A549 (cell line): ENCODE data around the gene NSMCE1. TPM values are rescaled to one million over a fixed set of nuclear protein-coding genes. Genes with fewer than 3 reads are reported as not detected.

Experiments used
- ATAC-seq, 2 experiments: fragments of 200-7000 bp in 1 of 2; fragments of >200 bp in 1 of 2; cut with Nextera tagmentation in 1 of 2; cut with Tn5 transposase in 1 of 2; 3 replicates each; pipeline versions ENCODE4 v1.8.0 to v1.9.1; 2018 to 2020; ENCODE audit warnings: mild to moderate bottlenecking in 1 of 2, moderate library complexity in 1 of 2
- CTCF ChIA-PET: fragments of 300-600 bp; sonication (Branson Sonifier 250); formaldehyde crosslinking; extraction: SDS; loops from one replicate; lab custom pipeline; 2021; ENCODE audit warnings: antibody characterized with exemption, inconsistent platforms; lab: Yijun Ruan, JAX
- POLR2A ChIA-PET: fragments of 350-600 bp; formaldehyde crosslinking; extraction: SDS; loops from one replicate; lab custom pipeline; 2021; ENCODE audit warnings: antibody characterized with exemption, inconsistent platforms; lab: Yijun Ruan, JAX
- DNase-seq, 2 experiments: peaks; one replicate each; pipeline versions ENCODE4 v3.0.0 to v3.0.0-alpha.2; 2011 to 2016; ENCODE audit warnings: low read depth in 1 of 2, low spot score in 1 of 2
- FAIRE-seq: peaks from 2 replicates; lab custom pipeline; 2011; peaks lifted over from hg19 to GRCh38; lab: Jason Lieb, UNC
- H3K27ac ChIP-seq, 2 experiments: fragments of >200 bp; sonication (Bioruptor Twin); formaldehyde crosslinking; 3 replicates each; pipeline ENCODE4 v1.5.1; 2016 to 2017
- H3K4me1 ChIP-seq: fragments of >200 bp; sonication (Bioruptor Twin); formaldehyde crosslinking; 3 replicates; pipeline ENCODE4 v1.6.1; 2016
- H3K4me2 ChIP-seq: fragments of >200 bp; sonication (Bioruptor Twin); formaldehyde crosslinking; 3 replicates; pipeline ENCODE4 v1.6.1; 2016
- H3K4me3 ChIP-seq: fragments of >200 bp; sonication (Bioruptor Twin); formaldehyde crosslinking; 3 replicates; pipeline ENCODE4 v1.5.1; 2016
- H3K9me3 ChIP-seq: fragments of >200 bp; sonication (Bioruptor Twin); formaldehyde crosslinking; 3 replicates; pipeline ENCODE4 v1.6.1; 2016
- BHLHE40 ChIP-seq: IDR thresholded peaks from 2 replicates; pipeline ENCODE4 v1.6.1; 2012; ENCODE audit warnings: low read depth, low read length, inconsistent platforms
- CBX2 ChIP-seq: fragments of 200-600 bp; sonication (generic); IDR thresholded peaks from 2 replicates; pipeline ENCODE4 v1.6.1; 2016; ENCODE audit warnings: low read depth, mild to moderate bottlenecking, borderline replicate concordance
- EHF ChIP-seq: fragments of 250-450 bp; sonication (Bioruptor Pico); IDR thresholded peaks from 2 replicates; pipeline ENCODE4 v1.5.0; 2020; ENCODE audit warnings: mild to moderate bottlenecking
- EP300 ChIP-seq, 2 experiments: fragments of >200 bp; sonication (Bioruptor Twin); formaldehyde crosslinking; IDR thresholded peaks; 2 replicates in 1 of 2; 3 replicates in 1 of 2; pipeline ENCODE4 v1.6.1; 2016 to 2017
- ESRRA ChIP-seq: fragments of 150-350 bp; IDR thresholded peaks from 2 replicates; pipeline ENCODE4 v1.6.1; 2014; ENCODE audit warnings: mild to moderate bottlenecking, low read length, borderline replicate concordance
- FOSB ChIP-seq: fragments of 250-450 bp; sonication (Bioruptor Pico); IDR thresholded peaks from 2 replicates; pipeline ENCODE4 v1.5.0; 2020; ENCODE audit warnings: mild to moderate bottlenecking, moderate library complexity
- FOSL2 ChIP-seq, 2 experiments: fragments of 450-650 bp in 1 of 2; fragments of >200 bp in 1 of 2; sonication (Bioruptor Twin) in 1 of 2; formaldehyde crosslinking; IDR thresholded peaks; 2 replicates each; pipeline versions ENCODE4 v1.5.0 to v1.6.1; 2016 to 2020; ENCODE audit warnings: mild to moderate bottlenecking in 1 of 2, moderate library complexity in 1 of 2
- HEYL ChIP-seq: fragments of 250-450 bp; sonication (Bioruptor Pico); IDR thresholded peaks from 2 replicates; pipeline ENCODE4 v1.8.0; 2021; ENCODE audit warnings: mild to moderate bottlenecking, moderate library complexity
- HOXB5 ChIP-seq: fragments of 250-450 bp; sonication (Bioruptor Pico); IDR thresholded peaks from 2 replicates; pipeline ENCODE4 v1.5.0; 2020; ENCODE audit warnings: mild to moderate bottlenecking, moderate library complexity
- JUNB ChIP-seq: fragments of >200 bp; sonication (Bioruptor Twin); formaldehyde crosslinking; IDR thresholded peaks from 2 replicates; pipeline ENCODE4 v1.6.1; 2016
- NR3C1 ChIP-seq: fragments of >200 bp; sonication (Bioruptor Twin); formaldehyde crosslinking; IDR thresholded peaks from 3 replicates; pipeline ENCODE4 v1.6.1; 2017
- PHF8 ChIP-seq: fragments of 200-600 bp; sonication (generic); IDR thresholded peaks from 2 replicates; pipeline ENCODE4 v1.6.1; 2016; ENCODE audit warnings: low read depth, mild to moderate bottlenecking, antibody characterized with exemption, moderate library complexity, borderline replicate concordance
- RAD21 ChIP-seq, 2 experiments: fragments of >200 bp in 1 of 2; sonication (Bioruptor Twin) in 1 of 2; formaldehyde crosslinking in 1 of 2; IDR thresholded peaks in 1 of 2; conservative IDR thresholded peaks in 1 of 2; 2 replicates in 1 of 2; 3 replicates in 1 of 2; pipeline ENCODE4 v1.6.1; 2012 to 2018; ENCODE audit warnings: inconsistent platforms in 1 of 2
- SREBF2 ChIP-seq: fragments of 450-650 bp; IDR thresholded peaks from 2 replicates; pipeline ENCODE4 v1.6.1; 2014; ENCODE audit warnings: mild to moderate bottlenecking, moderate library complexity
- TFCP2L1 ChIP-seq: fragments of 250-450 bp; sonication (Bioruptor Pico); IDR thresholded peaks from 2 replicates; pipeline ENCODE4 v1.5.0; 2021; ENCODE audit warnings: mild to moderate bottlenecking
- TP53 ChIP-seq: fragments of 250-450 bp; sonication (Bioruptor Pico); IDR thresholded peaks from 2 replicates; pipeline ENCODE4 v1.5.0; 2021; ENCODE audit warnings: mild to moderate bottlenecking, moderate library complexity
- ZC3H11A ChIP-seq: fragments of 450-650 bp; IDR thresholded peaks from 2 replicates; pipeline ENCODE4 v1.6.1; 2014; ENCODE audit warnings: antibody characterized with exemption, mild to moderate bottlenecking
- ZFP36 ChIP-seq: fragments of 450-650 bp; IDR thresholded peaks from 2 replicates; pipeline ENCODE4 v1.6.1; 2014; ENCODE audit warnings: borderline replicate concordance; ENCODE audit not compliant: partially characterized antibody
- WGBS: methylation state at CpG from one replicate; pipeline ENCODE4 v1.1.6; 2017; ENCODE audit errors: missing lambda C conversion rate; 5-methylcytosine and 5-hydroxymethylcytosine counted together
- polyA plus RNA-seq, 4 experiments: library from polyadenylated mRNA; depleted of rRNA in 3 of 4; stranded (reverse); fragments of >200 nt; fragmentation: RNase III in 1 of 4; extraction: RNeasy Plus Mini Kit Qiagen cat#74134 plus additional on column Dnase treatment in 1 of 4; gene quantifications; 2 replicates in 3 of 4; 3 replicates in 1 of 4; pipeline ENCODE4 v1.2.3, GENCODE V29; 2011 to 2017
- TF ChIP-seq, protein P1 (sequence below): IDR thresholded peaks from 2 replicates; pipeline ENCODE4 v1.6.1; 2012
- TF ChIP-seq, protein P2 (sequence below): fragments of 250-450 bp; sonication (Bioruptor Pico); IDR thresholded peaks from 2 replicates; pipeline ENCODE4 v1.5.0; 2020; ENCODE audit warnings: low read depth, mild to moderate bottlenecking, moderate library complexity
- TF ChIP-seq, protein P3 (sequence below): IDR thresholded peaks from 2 replicates; pipeline ENCODE4 v1.6.1; 2012; ENCODE audit warnings: low read depth, borderline replicate concordance
- TF ChIP-seq, protein P4 (sequence below): fragments of 150-350 bp; IDR thresholded peaks from 2 replicates; pipeline ENCODE4 v1.6.1; 2014; ENCODE audit warnings: low read depth, mild to moderate bottlenecking, low read length
- TF ChIP-seq, protein P5 (sequence below): fragments of 450-650 bp; IDR thresholded peaks from 2 replicates; pipeline ENCODE4 v1.6.1; 2014; ENCODE audit warnings: antibody characterized with exemption
- TF ChIP-seq, protein P6 (sequence below): IDR thresholded peaks from 2 replicates; pipeline ENCODE4 v1.6.1; 2012

Gene NSMCE1
- polyA plus RNA-seq, 2 of the 4 experiments (the other 2 are of a cell fraction): 32.0 to 59.9 TPM

DNA sequence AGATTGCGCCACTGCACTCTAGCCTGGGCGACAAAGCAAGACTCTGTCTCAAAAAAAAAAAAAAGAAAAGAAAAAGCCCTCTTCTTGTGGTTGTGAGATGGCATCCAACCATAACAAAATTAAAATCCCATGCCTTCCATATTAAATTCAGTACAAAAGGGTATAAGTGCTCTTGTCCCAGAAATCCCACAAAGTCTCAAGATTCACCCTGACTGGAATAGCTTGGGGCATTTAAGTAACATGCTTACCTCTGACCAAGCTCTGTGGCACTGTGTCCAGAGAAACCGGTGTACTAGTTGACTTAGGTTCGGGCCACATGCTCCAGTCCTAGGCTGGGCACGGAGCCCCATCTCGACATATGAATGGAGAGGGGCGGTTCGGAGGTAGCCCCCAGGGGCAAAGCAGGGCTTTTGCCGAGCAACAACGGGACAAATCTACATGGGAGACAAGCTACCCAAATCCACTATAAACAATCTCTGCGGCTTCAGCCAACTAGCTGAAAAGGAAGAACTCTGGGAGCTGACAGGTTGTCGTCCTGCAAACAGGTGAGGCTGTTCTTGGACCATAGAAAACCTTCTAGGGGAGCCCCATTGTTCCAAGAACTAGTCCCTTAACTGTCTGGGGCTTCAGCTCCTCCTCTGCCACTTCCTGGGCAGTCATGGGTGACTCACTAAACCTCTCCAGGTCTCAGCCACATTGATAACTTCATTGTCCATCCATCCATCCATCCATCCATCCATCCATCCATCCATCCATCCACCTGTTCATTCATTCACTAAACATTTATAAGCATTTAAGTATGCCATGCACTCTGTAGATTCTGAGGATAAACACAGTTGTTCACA lies 34.9 kb upstream of the NSMCE1 start:
- WGBS: 77% methylated on average over 12 of the region's 12 CpGs
- Histone ChIP-seq H3K9me3 (peaks cover 3% of the 10 kb centered on the region; the same call in 1 of the 3 replicates), H3K4me2 (no peak overlapping the region), H3K27ac (no peak overlapping the region), H3K4me3 (no peak overlapping the region), H3K4me1 (no peaks in the 10 kb centered on the region)
- ChIA-PET CTCF (interaction anchor here (1.4 to 3.1 kb wide), 2 partner anchors 64 to 69 kb away, joined by 6 to 16 read pairs; no protein-coding TSS in a partner anchor), POLR2A (interaction anchor here (0.7 kb wide), 1 partner anchor 45 kb away, joined by 3 read pairs; no protein-coding TSS in a partner anchor)
- DNase-seq (no peak), ATAC-seq (no peak), FAIRE-seq (no peak)
- TF ChIP-seq HEYL (CRISPR knock-in tag) (no peak), SREBF2 (no peak), JUNB (no peak), FOSL2 (IDR thresholded peaks at IDR 0.05) (no peak), FOSL2 (CRISPR knock-in tag; IDR thresholded peaks at IDR 0.05) (no peak), RAD21 (conservative IDR thresholded peaks at IDR 0.05 in 1 of 2, IDR thresholded peaks at IDR 0.05 in 1 of 2) (no peak), EP300 (IDR thresholded peaks at IDR 0.05) (no peak)
- TF ChIP-seq, protein P1, sequence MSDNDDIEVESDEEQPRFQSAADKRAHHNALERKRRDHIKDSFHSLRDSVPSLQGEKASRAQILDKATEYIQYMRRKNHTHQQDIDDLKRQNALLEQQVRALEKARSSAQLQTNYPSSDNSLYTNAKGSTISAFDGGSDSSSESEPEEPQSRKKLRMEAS: no peak
- TF ChIP-seq, protein P2, sequence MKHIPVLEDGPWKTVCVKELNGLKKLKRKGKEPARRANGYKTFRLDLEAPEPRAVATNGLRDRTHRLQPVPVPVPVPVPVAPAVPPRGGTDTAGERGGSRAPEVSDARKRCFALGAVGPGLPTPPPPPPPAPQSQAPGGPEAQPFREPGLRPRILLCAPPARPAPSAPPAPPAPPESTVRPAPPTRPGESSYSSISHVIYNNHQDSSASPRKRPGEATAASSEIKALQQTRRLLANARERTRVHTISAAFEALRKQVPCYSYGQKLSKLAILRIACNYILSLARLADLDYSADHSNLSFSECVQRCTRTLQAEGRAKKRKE (CRISPR knock-in tag): no peak
- TF ChIP-seq, protein P3, sequence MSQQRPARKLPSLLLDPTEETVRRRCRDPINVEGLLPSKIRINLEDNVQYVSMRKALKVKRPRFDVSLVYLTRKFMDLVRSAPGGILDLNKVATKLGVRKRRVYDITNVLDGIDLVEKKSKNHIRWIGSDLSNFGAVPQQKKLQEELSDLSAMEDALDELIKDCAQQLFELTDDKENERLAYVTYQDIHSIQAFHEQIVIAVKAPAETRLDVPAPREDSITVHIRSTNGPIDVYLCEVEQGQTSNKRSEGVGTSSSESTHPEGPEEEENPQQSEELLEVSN: no peak

DNA sequence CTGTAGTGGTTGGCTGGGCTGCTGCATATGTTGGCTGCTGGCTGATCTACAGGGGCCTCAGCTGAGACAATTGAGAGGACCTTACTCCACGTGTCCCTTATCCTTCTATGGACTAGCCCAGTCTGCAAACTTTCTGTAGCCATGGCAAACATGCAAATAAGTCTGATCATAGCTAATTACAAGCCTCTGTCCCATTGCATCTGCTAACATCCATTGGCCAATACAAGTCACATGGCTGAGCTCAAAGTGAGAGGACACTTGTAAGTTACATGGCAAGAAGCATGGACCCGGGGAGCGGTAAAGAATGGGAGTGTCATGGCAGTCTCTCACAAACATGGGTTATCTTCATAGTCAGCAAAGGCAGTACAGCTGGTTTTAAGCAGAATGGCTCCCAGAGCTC lies 33.6 kb upstream of the NSMCE1 start:
- no peak overlapping the region for H3K27ac ChIP-seq
- H3K4me2 ChIP-seq: no peak overlapping the region
- DNase-seq (no peak), ATAC-seq (no peak), FAIRE-seq (no peak)
- no peaks in the 10 kb centered on the region for H3K9me3 ChIP-seq
- TF ChIP-seq EP300 (IDR thresholded peaks at IDR 0.05) (no peak), TFCP2L1 (CRISPR knock-in tag) (no peak), HOXB5 (CRISPR knock-in tag) (no peak), NR3C1 (no peak), CBX2 (no peak), ZC3H11A (no peak), ZFP36 (no peak)
- TF ChIP-seq, protein P4, sequence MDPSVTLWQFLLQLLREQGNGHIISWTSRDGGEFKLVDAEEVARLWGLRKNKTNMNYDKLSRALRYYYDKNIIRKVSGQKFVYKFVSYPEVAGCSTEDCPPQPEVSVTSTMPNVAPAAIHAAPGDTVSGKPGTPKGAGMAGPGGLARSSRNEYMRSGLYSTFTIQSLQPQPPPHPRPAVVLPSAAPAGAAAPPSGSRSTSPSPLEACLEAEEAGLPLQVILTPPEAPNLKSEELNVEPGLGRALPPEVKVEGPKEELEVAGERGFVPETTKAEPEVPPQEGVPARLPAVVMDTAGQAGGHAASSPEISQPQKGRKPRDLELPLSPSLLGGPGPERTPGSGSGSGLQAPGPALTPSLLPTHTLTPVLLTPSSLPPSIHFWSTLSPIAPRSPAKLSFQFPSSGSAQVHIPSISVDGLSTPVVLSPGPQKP: no peak
- 81% methylated on average over 3 of the region's 3 CpGs for WGBS
- POLR2A ChIA-PET: no interaction called here
- H3K4me3 ChIP-seq: no peak overlapping the region
- no peaks in the 10 kb centered on the region for H3K4me1 ChIP-seq
- CTCF ChIA-PET: interaction anchor here (1.1 to 1.2 kb wide), 2 partner anchors 53 to 68 kb away, joined by 3 to 5 read pairs; no protein-coding TSS in a partner anchor

DNA sequence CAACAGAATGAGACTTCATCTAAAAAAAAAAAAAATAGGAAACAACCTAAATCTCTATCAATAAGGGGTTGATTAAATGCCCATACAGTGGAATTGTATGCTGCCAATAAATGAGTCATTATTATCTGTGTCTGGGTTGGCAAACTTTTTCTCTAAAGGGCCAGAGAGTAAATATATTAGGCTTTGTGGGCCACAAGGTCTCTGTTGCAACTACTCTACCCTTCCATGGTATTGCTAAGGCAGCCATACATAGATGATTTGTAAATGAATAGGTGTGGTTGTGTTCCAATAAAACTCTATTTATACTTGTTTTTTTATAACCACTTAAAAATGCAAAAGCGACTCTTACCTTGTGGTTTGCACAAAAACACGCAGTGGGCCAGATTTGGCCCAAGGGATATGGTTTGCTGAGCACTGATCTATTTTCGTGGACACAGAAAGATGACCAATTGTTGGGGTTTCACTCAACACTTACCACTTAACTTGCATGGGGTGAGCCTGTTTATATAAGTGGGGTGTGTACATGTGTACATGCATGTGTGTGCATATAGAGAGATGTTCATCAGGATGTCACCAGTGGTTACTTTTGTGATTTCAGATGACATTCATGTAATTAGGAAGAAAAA lies 32.8 kb upstream of the NSMCE1 start:
- ATAC-seq (no peak), FAIRE-seq (no peak)
- no peak overlapping the region for H3K27ac ChIP-seq
- TF ChIP-seq ZFP36 (no peak), TFCP2L1 (CRISPR knock-in tag) (no peak), PHF8 (no peak), FOSB (CRISPR knock-in tag) (no peak), EHF (CRISPR knock-in tag) (no peak), ZC3H11A (no peak), HEYL (CRISPR knock-in tag) (no peak), CBX2 (no peak), ESRRA (no peak), TP53 (CRISPR knock-in tag) (no peak), BHLHE40 (no peak)
- TF ChIP-seq, protein P5, sequence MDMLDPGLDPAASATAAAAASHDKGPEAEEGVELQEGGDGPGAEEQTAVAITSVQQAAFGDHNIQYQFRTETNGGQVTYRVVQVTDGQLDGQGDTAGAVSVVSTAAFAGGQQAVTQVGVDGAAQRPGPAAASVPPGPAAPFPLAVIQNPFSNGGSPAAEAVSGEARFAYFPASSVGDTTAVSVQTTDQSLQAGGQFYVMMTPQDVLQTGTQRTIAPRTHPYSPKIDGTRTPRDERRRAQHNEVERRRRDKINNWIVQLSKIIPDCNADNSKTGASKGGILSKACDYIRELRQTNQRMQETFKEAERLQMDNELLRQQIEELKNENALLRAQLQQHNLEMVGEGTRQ: no peak
- TF ChIP-seq, protein P6, sequence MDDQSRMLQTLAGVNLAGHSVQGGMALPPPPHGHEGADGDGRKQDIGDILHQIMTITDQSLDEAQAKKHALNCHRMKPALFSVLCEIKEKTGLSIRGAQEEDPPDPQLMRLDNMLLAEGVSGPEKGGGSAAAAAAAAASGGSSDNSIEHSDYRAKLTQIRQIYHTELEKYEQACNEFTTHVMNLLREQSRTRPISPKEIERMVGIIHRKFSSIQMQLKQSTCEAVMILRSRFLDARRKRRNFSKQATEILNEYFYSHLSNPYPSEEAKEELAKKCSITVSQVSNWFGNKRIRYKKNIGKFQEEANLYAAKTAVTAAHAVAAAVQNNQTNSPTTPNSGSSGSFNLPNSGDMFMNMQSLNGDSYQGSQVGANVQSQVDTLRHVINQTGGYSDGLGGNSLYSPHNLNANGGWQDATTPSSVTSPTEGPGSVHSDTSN: no peak
- TF ChIP-seq, protein P2 (CRISPR knock-in tag): no peak

More for the DNA sequence above, 32.8 kb upstream of the NSMCE1 start:
- Histone ChIP-seq H3K4me2 (no peak overlapping the region), H3K4me3 (no peak overlapping the region), H3K4me1 (no peaks in the 10 kb centered on the region), H3K9me3 (no peaks in the 10 kb centered on the region)
- POLR2A ChIA-PET: no interaction called here
- DNase-seq: no peak
- CTCF ChIA-PET: interaction anchor here (1.2 kb wide), 1 partner anchor 54 kb away, joined by 3 read pairs; no protein-coding TSS in a partner anchor
- 72% methylated on average over 3 of the region's 3 CpGs for WGBS
